Sigmoid colon (tissue), 7 donors: ENCODE measurements around the gene RXFP4. TPM values are rescaled to one million over a fixed set of nuclear protein-coding genes. Genes with fewer than 3 reads are reported as not detected.

Experiments
- DNase-seq: peaks from one replicate; pipeline ENCODE4 v3.0.0-alpha.2; 2019
- H3K27ac ChIP-seq, 4 donors: fragments of 200-600 bp; sonication (generic); one replicate each; pipeline ENCODE4 v1.5.1; 2016 to 2019; ENCODE audit warnings: mild to moderate bottlenecking in 1 of 4
- H3K27me3 ChIP-seq, 3 donors: fragments of 200-600 bp; sonication (generic); one replicate each; pipeline ENCODE4 v1.5.1; 2019; ENCODE audit warnings: mild to moderate bottlenecking in 1 of 3
- H3K36me3 ChIP-seq, 4 donors: fragments of 200-600 bp; sonication (generic); one replicate each; pipeline ENCODE4 v1.5.1; 2016 to 2019
- H3K4me1 ChIP-seq, 4 donors: fragments of 200-600 bp; sonication (generic); one replicate each; pipeline ENCODE4 v1.5.1; 2017 to 2019
- H3K4me3 ChIP-seq, 4 donors: fragments of 200-600 bp; sonication (generic); one replicate each; pipeline ENCODE4 v1.5.1; 2017 to 2019; ENCODE audit warnings: mild to moderate bottlenecking in 2 of 4, moderate library complexity in 1 of 4
- H3K9me3 ChIP-seq, 4 donors: fragments of 200-600 bp in 3 of 4; sonication (generic) in 3 of 4; one replicate each; pipeline versions ENCODE4 v1.5.1 to v1.6.1; 2013 to 2019
- CTCF ChIP-seq, 4 experiments: fragments of 450-650 bp in 3 of 4; fragments of 200-600 bp in 1 of 4; IDR thresholded peaks; one replicate each; pipeline ENCODE4 v1.5.1; 2016 to 2019; ENCODE audit warnings: antibody characterized with exemption in 4 of 4, mild to moderate bottlenecking in 3 of 4, moderate library complexity in 2 of 4
- EP300 ChIP-seq, 4 donors: sonication (generic); formaldehyde crosslinking; IDR thresholded peaks; one replicate each; pipeline ENCODE4 v1.6.1; 2017; ENCODE audit warnings: antibody characterized with exemption in 4 of 4
- POLR2A ChIP-seq, 2 donors: fragments of 450-650 bp; IDR thresholded peaks; one replicate each; pipeline ENCODE4 v1.6.1; 2016; ENCODE audit warnings: antibody characterized with exemption in 2 of 2, mild to moderate bottlenecking in 2 of 2, moderate library complexity in 2 of 2
- POLR2AphosphoS5 ChIP-seq, 4 donors: sonication (generic); formaldehyde crosslinking; IDR thresholded peaks; one replicate each; pipeline ENCODE4 v1.6.1; 2017; ENCODE audit warnings: antibody characterized with exemption in 4 of 4
- WGBS, 2 donors: extraction: QIAGEN DNeasy Blood & Tissue Kit; methylation state at CpG; one replicate each; pipeline ENCODE4 v1.1.7; 2013; 5-methylcytosine and 5-hydroxymethylcytosine counted together
- intact Hi-C: fragments of 100-400 bp; cut with DNase I; formaldehyde crosslinking; loops from one replicate; pipeline ENCODE4 v1.15.1; 2023
- polyA plus RNA-seq, 3 donors: library from polyadenylated mRNA; stranded (reverse); fragments of 200-250 nt; gene quantifications; one replicate each; pipeline ENCODE4 v1.2.3, GENCODE V29; 2013
- total RNA-seq, 4 donors: library from RNA; depleted of rRNA; stranded (reverse); fragments of >200 nt; gene quantifications; one replicate each; pipeline ENCODE4 v1.1.0, GENCODE V29; 2016
- donor health status: healthy with polysubstance abuse.
- donor health status: Bipolar disorder and iron deficiency.
- donor health status: healthy.

The RXFP4 gene
- total and polyA plus RNA-seq, 7 donors, result 1.8 to 2.7 TPM; not detected in 5

- 60 to 82% methylated on average over 3 of the region's 3 CpGs for WGBS, 2 donors
- Histone ChIP-seq H3K4me3 (no peak overlapping the region), H3K36me3 (peaks cover 22 to 41% (median 29%) of the 10 kb centered on the region in 4 donors), H3K27ac (peak overlapping the region; percentile 63 to 72 (median 64)), H3K27me3 (no peaks in the 10 kb centered on the region), H3K9me3 (no peaks in the 10 kb centered on the region), H3K4me1 (peaks cover 0 to 70% (median 60%) of the 10 kb centered on the region in 4 donors)
- intact Hi-C loops, result no loop called here
- no peak for TF ChIP-seq POLR2A (IDR thresholded peaks at IDR 0.05)
- TF ChIP-seq POLR2AphosphoS5 (IDR thresholded peaks at IDR 0.05), result no peak
- no peak for TF ChIP-seq CTCF (IDR thresholded peaks at IDR 0.05)
- no peak for TF ChIP-seq EP300 (IDR thresholded peaks at IDR 0.05)
- DNase-seq, result no peak
Observed at GRCh38 chr1:155968670-155969069, 27.2 kb downstream of the RXFP4 start.

- Histone ChIP-seq H3K36me3 (peaks cover 19 to 34% (median 25%) of the 10 kb centered on the region in 4 donors), H3K4me3 (no peak overlapping the region), H3K27me3 (no peaks in the 10 kb centered on the region), H3K4me1 (peaks cover 0 to 78% (median 67%) of the 10 kb centered on the region in 4 donors), H3K27ac (peak overlapping the region; percentile 41 to 72 (median 60)), H3K9me3 (no peaks in the 10 kb centered on the region)
- no peak for DNase-seq
- TF ChIP-seq POLR2AphosphoS5 (IDR thresholded peaks at IDR 0.05) (no peak), EP300 (IDR thresholded peaks at IDR 0.05) (no peak), POLR2A (IDR thresholded peaks at IDR 0.05) (no peak), CTCF (IDR thresholded peaks at IDR 0.05) (no peak)
- 84 to 88% methylated on average over 9 of the region's 9 CpGs for WGBS, 2 donors
- intact Hi-C loops, result no loop called here
Observed at GRCh38 chr1:155969377-155969791, 27.9 kb downstream of the RXFP4 start.

- no peaks in the 10 kb centered on the region for H3K9me3 ChIP-seq
- H3K4me3 ChIP-seq, result no peak overlapping the region
- no peaks in the 10 kb centered on the region for H3K27me3 ChIP-seq
- intact Hi-C loops, result no loop called here
- TF ChIP-seq POLR2AphosphoS5 (IDR thresholded peaks at IDR 0.05) (peak in 1 of 4 donors; percentile 32), CTCF (IDR thresholded peaks at IDR 0.05) (no peak)
- peak; percentile 87 for DNase-seq
- peak overlapping the region; percentile 41 to 72 (median 60) for H3K27ac ChIP-seq
- peaks cover 9 to 21% (median 14%) of the 10 kb centered on the region in 4 donors for H3K36me3 ChIP-seq
- H3K4me1 ChIP-seq, result peaks cover 0 to 90% (median 79%) of the 10 kb centered on the region in 4 donors
- 35 to 72% methylated on average over 11 of the region's 11 CpGs for WGBS, 2 donors
Observed at GRCh38 chr1:155970531-155971167, 29.2 kb downstream of the RXFP4 start.

GRCh38 chr1:155971910-155972809 lies 30.7 kb downstream of the RXFP4 start:
- no peaks in the 10 kb centered on the region for H3K27me3 ChIP-seq
- H3K4me3 ChIP-seq, result no peak overlapping the region
- H3K27ac ChIP-seq, result peak overlapping the region in 3 of 4 donors; percentile 4 to 72 (median 10)
- peaks cover 0 to 97% (median 89%) of the 10 kb centered on the region in 4 donors for H3K4me1 ChIP-seq
- no peak for DNase-seq
- TF ChIP-seq EP300 (IDR thresholded peaks at IDR 0.05), result no peak
- TF ChIP-seq CTCF (IDR thresholded peaks at IDR 0.05), result no peak
- TF ChIP-seq POLR2A (IDR thresholded peaks at IDR 0.05), result no peak
- no peak for TF ChIP-seq POLR2AphosphoS5 (IDR thresholded peaks at IDR 0.05)
- WGBS, 2 donors, result 87 to 88% methylated on average over 9 of the region's 9 CpGs
- intact Hi-C loops, result no loop called here
- no peaks in the 10 kb centered on the region for H3K9me3 ChIP-seq
- H3K36me3 ChIP-seq, result peaks cover 0 to 7% (median under 1%) of the 10 kb centered on the region in 4 donors
